Measurements from ENCODE around the gene TCERG1L.

The TCERG1L gene

GRCh38 chr10:131055437-131055836 is 256.1 kb downstream of the TCERG1L start:
- FAIRE-seq = no peak
- TF ChIP-seq POLR2A (IDR thresholded peaks at IDR 0.05; ENCODE audit: low read depth, low read length) = no peak

GRCh38 chr10:131053192-131053591 is 258.3 kb downstream of the TCERG1L start:
- no peak for TF ChIP-seq POLR2A (IDR thresholded peaks at IDR 0.05; ENCODE audit: low read depth, low read length)
- DNase-seq (ENCODE audit: insufficient read length, low spot score) (no peak), FAIRE-seq (no peak)

More at GRCh38 chr10:131055437-131055836, 256.1 kb downstream of the TCERG1L start:
- DNase-seq (ENCODE audit: insufficient read length, low spot score) = no peak

GRCh38 chr10:131050162-131050766 is 261.3 kb downstream of the TCERG1L start:
- DNase-seq (ENCODE audit: insufficient read length, low spot score) = no peak
- TF ChIP-seq POLR2A (IDR thresholded peaks at IDR 0.05; ENCODE audit: low read depth, low read length) = no peak
- FAIRE-seq = no peak

GRCh38 chr10:131049016-131049415 is 262.5 kb downstream of the TCERG1L start:
- no peak for DNase-seq (ENCODE audit: insufficient read length, low spot score)
- TF ChIP-seq POLR2A (IDR thresholded peaks at IDR 0.05; ENCODE audit: low read depth, low read length) = no peak
- FAIRE-seq = no peak

- DNase-seq (ENCODE audit: insufficient read length, low spot score) (no peak), FAIRE-seq (no peak)
- TF ChIP-seq POLR2A (IDR thresholded peaks at IDR 0.05; ENCODE audit: low read depth, low read length) = no peak
These were observed 262.9 kb downstream of the TCERG1L start for GRCh38 chr10:131048606-131049005.

GRCh38 chr10:131047501-131047900 is 264.0 kb downstream of the TCERG1L start:
- no peak for DNase-seq (ENCODE audit: insufficient read length, low spot score)
- no peak for TF ChIP-seq POLR2A (IDR thresholded peaks at IDR 0.05; ENCODE audit: low read depth, low read length)
- FAIRE-seq = no peak

- no peak for TF ChIP-seq POLR2A (IDR thresholded peaks at IDR 0.05; ENCODE audit: low read depth, low read length)
- FAIRE-seq (no peak), DNase-seq (ENCODE audit: insufficient read length, low spot score) (no peak)
These were observed 265.3 kb downstream of the TCERG1L start for GRCh38 chr10:131046194-131046593.

- FAIRE-seq = no peak
- no peak for TF ChIP-seq POLR2A (IDR thresholded peaks at IDR 0.05; ENCODE audit: low read depth, low read length)
- no peak for DNase-seq (ENCODE audit: insufficient read length, low spot score)
These were observed 267.0 kb downstream of the TCERG1L start for GRCh38 chr10:131044379-131045111.

- FAIRE-seq (no peak), DNase-seq (ENCODE audit: insufficient read length, low spot score) (no peak)
- TF ChIP-seq POLR2A (IDR thresholded peaks at IDR 0.05; ENCODE audit: low read depth, low read length) = no peak
These were observed 268.4 kb downstream of the TCERG1L start for GRCh38 chr10:131043039-131043691.
